ENCODE results near the gene WIZ. TPM values are rescaled to one million over a fixed set of nuclear protein-coding genes. Genes with fewer than 3 reads are reported as not detected.

WIZ gene
- total and polyA plus RNA-seq, 10 of the 15 experiments (the other 5 are each of a cell fraction or from before 2014, with no cell fraction given): 0.10 to 26.7 (median 2.7) TPM

- peak in 1 of 2 experiments; percentile 82; a peak in 2 of 4 replicates for TF ChIP-seq ETV6 (conservative IDR thresholded peaks at IDR 0.05 in 1 of 2, IDR thresholded peaks at IDR 0.05 in 1 of 2; ENCODE audit: borderline replicate concordance in 1 of 2, low read depth in 1 of 2)
- TF ChIP-seq ZBTB33 (IDR thresholded peaks at IDR 0.05): no peak
- no peak for TF ChIP-seq ZNF622 (IDR thresholded peaks at IDR 0.05)
- TF ChIP-seq CREM (IDR thresholded peaks at IDR 0.05; ENCODE audit: low read depth): peak; percentile 46; the same call in 1 of the 2 replicates
- TF ChIP-seq RAD51 (IDR thresholded peaks at IDR 0.05): no peak
- peak in 1 of 2 experiments; percentile 42; a peak in 1 of 4 replicates for TF ChIP-seq IKZF2 (IDR thresholded peaks at IDR 0.05)
- 0 out of 2 replicates have a peak, but pooled peaks have one; percentile 18 for TF ChIP-seq CBX5 (IDR thresholded peaks at IDR 0.05; ENCODE audit: low read depth)
- no peak for TF ChIP-seq NBN (IDR thresholded peaks at IDR 0.05)
- no peak for TF ChIP-seq BHLHE40 (IDR thresholded peaks at IDR 0.05; ENCODE audit: borderline replicate concordance in 1 of 2, low read depth in 2 of 2, low read length in 1 of 2)
- TF ChIP-seq MTA3 (IDR thresholded peaks at IDR 0.05; ENCODE audit: borderline replicate concordance, low read length): peak; percentile 60; the same call in 1 of the 2 replicates
- TF ChIP-seq STAT3 (IDR thresholded peaks at IDR 0.05; ENCODE audit: low read depth, low read length): no peak
- TF ChIP-seq MAX (IDR thresholded peaks at IDR 0.05; ENCODE audit: low read depth, low read length): no peak
- TF ChIP-seq E2F8 (IDR thresholded peaks at IDR 0.05; ENCODE audit: low read depth, partially characterized antibody): no peak
- peak; percentile 94 for TF ChIP-seq TCF3 (IDR thresholded peaks at IDR 0.05; ENCODE audit: borderline replicate concordance, insufficient read depth, low read depth, low read length)
- no peak for TF ChIP-seq HSF1 (IDR thresholded peaks at IDR 0.05; ENCODE audit: low read depth, low read length)
- TF ChIP-seq, protein P1, sequence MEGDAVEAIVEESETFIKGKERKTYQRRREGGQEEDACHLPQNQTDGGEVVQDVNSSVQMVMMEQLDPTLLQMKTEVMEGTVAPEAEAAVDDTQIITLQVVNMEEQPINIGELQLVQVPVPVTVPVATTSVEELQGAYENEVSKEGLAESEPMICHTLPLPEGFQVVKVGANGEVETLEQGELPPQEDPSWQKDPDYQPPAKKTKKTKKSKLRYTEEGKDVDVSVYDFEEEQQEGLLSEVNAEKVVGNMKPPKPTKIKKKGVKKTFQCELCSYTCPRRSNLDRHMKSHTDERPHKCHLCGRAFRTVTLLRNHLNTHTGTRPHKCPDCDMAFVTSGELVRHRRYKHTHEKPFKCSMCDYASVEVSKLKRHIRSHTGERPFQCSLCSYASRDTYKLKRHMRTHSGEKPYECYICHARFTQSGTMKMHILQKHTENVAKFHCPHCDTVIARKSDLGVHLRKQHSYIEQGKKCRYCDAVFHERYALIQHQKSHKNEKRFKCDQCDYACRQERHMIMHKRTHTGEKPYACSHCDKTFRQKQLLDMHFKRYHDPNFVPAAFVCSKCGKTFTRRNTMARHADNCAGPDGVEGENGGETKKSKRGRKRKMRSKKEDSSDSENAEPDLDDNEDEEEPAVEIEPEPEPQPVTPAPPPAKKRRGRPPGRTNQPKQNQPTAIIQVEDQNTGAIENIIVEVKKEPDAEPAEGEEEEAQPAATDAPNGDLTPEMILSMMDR (IDR thresholded peaks at IDR 0.05 in 2 of 3, conservative IDR thresholded peaks at IDR 0.05 in 1 of 3; ENCODE audit: control insufficient read depth in 2 of 3, extremely low read depth in 1 of 3, insufficient read depth in 1 of 3, low read depth in 3 of 3, low read length in 3 of 3): no peak
Measured at GRCh38 chr19:15466851-15467733, 17.3 kb upstream of the WIZ start (continued).
